GM19023 (cell line): ENCODE measurements around the gene ERO1B.
"Not testable (repeated sequence)": the region's sequence is repeated elsewhere in the genome, so short reads cannot be mapped to it uniquely, and the experiment has no call there.

Experiments used
- ATAC-seq: cut with Tn5 transposase; IDR thresholded peaks from one replicate; pipeline ENCODE4 v1.9.1; 2021; ENCODE audit warnings: mild to moderate bottlenecking, moderate library complexity; ENCODE audit not compliant: unreplicated experiment

ERO1B gene

GRCh38 chr1:236193184-236193583, 88.6 kb downstream of the ERO1B start:
- no peak for ATAC-seq

GRCh38 chr1:236188084-236188483, 93.7 kb downstream of the ERO1B start:
- not testable (repeated sequence) for ATAC-seq

GRCh38 chr1:236186471-236186870, 95.3 kb downstream of the ERO1B start:
- not testable (repeated sequence) for ATAC-seq

GRCh38 chr1:236185687-236186086, 96.1 kb downstream of the ERO1B start:
- ATAC-seq = no peak

- ATAC-seq = no peak
These were observed 100.7 kb downstream of the ERO1B start for GRCh38 chr1:236181059-236181458.

- no peak for ATAC-seq
These were observed 102.1 kb downstream of the ERO1B start for GRCh38 chr1:236179634-236180033.

GRCh38 chr1:236176337-236177336, 105.1 kb downstream of the ERO1B start:
- no peak for ATAC-seq

GRCh38 chr1:236175642-236176336, 106.0 kb downstream of the ERO1B start:
- ATAC-seq = peak; percentile 88

- no peak for ATAC-seq
These were observed 108.5 kb downstream of the ERO1B start for GRCh38 chr1:236173174-236173767.

GRCh38 chr1:236172041-236172579, 109.6 kb downstream of the ERO1B start:
- ATAC-seq = no peak

GRCh38 chr1:236168716-236169429, 112.9 kb downstream of the ERO1B start:
- no peak for ATAC-seq

GRCh38 chr1:236167578-236167977, 114.2 kb downstream of the ERO1B start:
- no peak for ATAC-seq

GRCh38 chr1:236167154-236167553, 114.6 kb downstream of the ERO1B start:
- ATAC-seq = no peak

GRCh38 chr1:236166041-236166440, 115.7 kb downstream of the ERO1B start:
- no peak for ATAC-seq
